Mucosa of gallbladder (tissue), 1 donor: ENCODE measurements around the gene HEXD. TPM values are rescaled to one million over a fixed set of nuclear protein-coding genes. Genes with fewer than 3 reads are reported as not detected.
"Not testable (repeated sequence)": the region's sequence is repeated elsewhere in the genome, so short reads cannot be mapped to it uniquely, and the experiment has no call there.

Experiments
- DNase-seq: peaks from one replicate; pipeline ENCODE4 v3.0.0-alpha.2; 2020; ENCODE audit warnings: low spot score
- total RNA-seq: library from RNA; stranded (reverse); gene quantifications from one replicate; pipeline ENCODE4 v1.2.1, GENCODE V29; 2021
- donor health status: DM: no; HTN: no; CAD: no.

The HEXD gene
- total RNA-seq, 1 donor from 2014 or later: 55.1 TPM

- DNase-seq: no peak
Measured at GRCh38 chr17:82457929-82458178, 39.7 kb downstream of the HEXD start.

- DNase-seq: peak; percentile 98
Measured at GRCh38 chr17:82458179-82458884, 40.2 kb downstream of the HEXD start, which contains the start of gene NARF. NARF (plus strand) TSS chr17:82458741; CDS start chr17:82458804, 63 bp downstream.

GRCh38 chr17:82458885-82459424 lies 40.8 kb downstream of the HEXD start:
- no peak for DNase-seq

GRCh38 chr17:82459936-82460335 lies 41.8 kb downstream of the HEXD start:
- not testable (repeated sequence) for DNase-seq

GRCh38 chr17:82461827-82462524 lies 43.8 kb downstream of the HEXD start:
- no peak for DNase-seq

GRCh38 chr17:82463391-82463790 lies 45.2 kb downstream of the HEXD start:
- DNase-seq: no peak

- DNase-seq: no peak
Measured at GRCh38 chr17:82463925-82464566, 45.9 kb downstream of the HEXD start.

- no peak for DNase-seq
Measured at GRCh38 chr17:82464567-82464929, 46.4 kb downstream of the HEXD start.

- DNase-seq: no peak
Measured at GRCh38 chr17:82465023-82465603, 47.0 kb downstream of the HEXD start.

- no peak for DNase-seq
Measured at GRCh38 chr17:82468692-82469091, 50.5 kb downstream of the HEXD start.

- no peak for DNase-seq
Measured at GRCh38 chr17:82470065-82470464, 51.9 kb downstream of the HEXD start.

GRCh38 chr17:82474223-82475010 lies 56.3 kb downstream of the HEXD start:
- DNase-seq: no peak

GRCh38 chr17:82475458-82475857 lies 57.3 kb downstream of the HEXD start:
- no peak for DNase-seq

GRCh38 chr17:82477934-82478333 lies 59.8 kb downstream of the HEXD start:
- no peak for DNase-seq

- no peak for DNase-seq
Measured at GRCh38 chr17:82479602-82480001, 61.5 kb downstream of the HEXD start.

GRCh38 chr17:82480318-82480717 lies 62.2 kb downstream of the HEXD start:
- DNase-seq: no peak

- no peak for DNase-seq
Measured at GRCh38 chr17:82483204-82483660, 65.1 kb downstream of the HEXD start.

- DNase-seq: no peak
Measured at GRCh38 chr17:82483836-82484235, 65.7 kb downstream of the HEXD start.

- DNase-seq: no peak
Measured at GRCh38 chr17:82486231-82487094, 68.3 kb downstream of the HEXD start.

- no peak for DNase-seq
Measured at GRCh38 chr17:82487910-82488309, 69.8 kb downstream of the HEXD start.

GRCh38 chr17:82489117-82489516 lies 71.0 kb downstream of the HEXD start:
- DNase-seq: no peak
